GM08714 (cell line): ENCODE measurements around the gene NAAA.

Experiments
- H3K4me3 ChIP-seq: fragments of 200-500 bp; sonication (Bioruptor generic); 2 replicates; pipeline ENCODE4 v1.5.1; 2014; ENCODE audit warnings: mild to moderate bottlenecking, low read length, inconsistent platforms
- ZNF274 ChIP-seq: IDR thresholded peaks from 2 replicates; pipeline ENCODE4 v1.6.1; 2012; ENCODE audit warnings: mild to moderate bottlenecking, low read depth, low read length

NAAA gene

DNA sequence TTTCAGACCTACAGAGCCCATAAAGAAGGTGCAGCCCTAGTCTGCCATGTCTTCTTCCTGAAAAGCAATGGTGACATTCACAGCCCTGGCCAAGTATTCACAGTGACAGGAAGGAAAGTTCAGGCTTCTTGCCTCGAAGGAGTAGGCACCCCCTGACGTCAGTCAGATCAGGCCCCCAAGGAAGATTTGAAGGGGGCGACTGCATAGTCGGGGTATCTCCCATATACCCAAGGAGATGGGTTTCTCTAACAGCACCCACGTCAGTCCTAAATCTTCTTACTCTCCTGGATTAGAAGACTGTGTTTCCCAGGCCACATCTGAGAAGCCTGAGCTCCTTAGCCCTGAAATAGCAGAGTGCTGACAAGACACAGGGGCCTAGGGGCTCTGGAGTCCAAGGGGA lies 38.5 kb downstream of the NAAA start, which contains the start of gene PPEF2:
Gene PPEF2 (minus strand): TSS at position 101 of the 400 bp plus-strand sequence. CDS start 6,127 bp downstream, outside the sequence.
- no peak for TF ChIP-seq ZNF274
- no peak within 1 kb of the TSS for H3K4me3 ChIP-seq

DNA sequence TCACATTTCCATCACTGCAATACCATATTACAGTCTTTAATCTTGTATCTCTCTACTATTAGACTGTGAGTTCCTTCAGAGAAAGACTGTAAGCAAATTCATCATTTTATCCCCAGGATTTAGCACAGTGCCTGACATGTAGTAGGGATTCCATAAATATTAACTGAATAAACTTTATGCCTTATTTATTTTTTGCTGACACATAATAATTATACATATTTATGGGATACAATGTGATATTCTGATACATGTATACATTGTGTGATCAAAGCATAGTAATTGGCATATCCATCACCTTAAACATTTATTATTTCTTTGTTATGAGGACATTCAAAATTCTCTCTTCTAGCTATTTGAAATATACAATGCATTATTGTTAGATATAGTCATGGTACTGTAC lies 42.3 kb downstream of the NAAA start:
- H3K4me3 ChIP-seq, result no peak overlapping the region
- TF ChIP-seq ZNF274, result no peak

DNA sequence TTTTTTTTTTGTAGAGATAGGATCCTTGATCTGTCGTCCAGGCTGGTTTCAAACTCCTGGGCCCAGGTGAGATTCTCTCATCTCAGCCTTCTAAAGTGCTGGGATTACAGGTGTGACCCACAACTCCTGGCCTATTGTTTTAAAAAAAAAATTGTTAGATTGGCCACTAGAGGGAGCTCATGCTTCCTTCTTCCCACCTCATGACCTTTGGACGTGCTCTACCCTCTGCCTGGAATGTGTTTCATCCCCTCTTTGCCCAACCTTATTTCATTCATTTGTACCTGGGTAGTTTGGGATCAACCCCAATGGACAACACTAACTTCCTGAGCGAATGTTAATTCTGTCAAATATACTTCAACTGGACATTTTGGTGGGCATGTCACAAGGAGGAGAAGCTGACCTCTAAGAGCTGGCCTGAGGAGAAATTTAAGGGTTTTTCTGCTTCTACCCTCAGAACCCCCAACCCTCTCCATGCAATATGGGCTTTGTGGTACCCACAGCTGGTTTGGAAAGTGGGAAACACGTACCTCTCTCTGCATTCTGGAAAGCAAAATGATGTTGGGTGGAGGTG lies 45.0 kb downstream of the NAAA start:
- no peak overlapping the region for H3K4me3 ChIP-seq
- no peak for TF ChIP-seq ZNF274

- H3K4me3 ChIP-seq, result no peak overlapping the region
- no peak for TF ChIP-seq ZNF274
Measured at GRCh38 chr4:75892508-75892907, 48.3 kb downstream of the NAAA start.

GRCh38 chr4:75891611-75892010 lies 49.2 kb downstream of the NAAA start:
- no peak for TF ChIP-seq ZNF274

GRCh38 chr4:75889537-75890199 lies 51.1 kb downstream of the NAAA start:
- no peak for TF ChIP-seq ZNF274

More at GRCh38 chr4:75891611-75892010, 49.2 kb downstream of the NAAA start:
- no peak overlapping the region for H3K4me3 ChIP-seq

DNA sequence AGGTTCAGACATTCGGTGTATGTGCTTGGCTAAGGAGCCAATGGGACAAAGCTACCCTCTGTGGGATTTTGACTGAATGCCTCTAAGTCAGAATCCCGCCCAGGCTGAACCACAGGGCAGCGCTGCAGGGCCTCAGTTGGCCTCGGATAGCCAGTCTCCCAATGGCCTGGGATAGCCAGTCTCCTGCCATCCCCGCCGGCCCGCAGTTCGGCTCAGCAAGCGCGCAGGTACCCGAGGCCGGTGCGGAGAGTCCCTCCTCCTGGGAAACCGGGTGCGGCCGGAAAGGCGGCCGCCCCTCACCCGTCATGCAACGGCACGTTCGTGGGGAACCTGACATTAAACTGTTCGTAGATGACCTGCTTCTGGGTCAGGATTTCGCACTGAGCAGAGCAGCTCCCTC lies 54.7 kb downstream of the NAAA start:
- no peak for TF ChIP-seq ZNF274
- no peak overlapping the region for H3K4me3 ChIP-seq

More at GRCh38 chr4:75889537-75890199, 51.1 kb downstream of the NAAA start:
- H3K4me3 ChIP-seq, result no peak overlapping the region

DNA sequence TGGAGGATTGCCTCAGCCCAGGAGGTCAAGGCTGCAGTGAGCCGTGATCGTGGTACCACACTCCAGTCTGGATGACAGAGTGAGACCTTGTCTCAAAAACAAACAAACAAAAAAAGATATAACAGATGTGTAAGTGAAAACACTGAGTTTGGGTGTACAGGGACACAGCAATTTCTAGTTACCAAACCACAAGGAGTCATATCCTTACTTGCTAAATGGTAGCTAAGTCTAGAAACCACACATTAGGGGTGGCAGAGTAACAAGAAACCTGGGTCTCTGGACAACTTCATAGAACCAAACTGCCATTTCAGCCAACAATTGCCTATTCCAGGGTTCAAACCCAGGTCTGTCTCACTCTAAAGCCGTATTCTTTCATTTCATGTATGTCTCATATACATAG lies 59.3 kb downstream of the NAAA start:
- TF ChIP-seq ZNF274, result no peak
- no peak overlapping the region for H3K4me3 ChIP-seq

GRCh38 chr4:75880278-75880677 lies 60.5 kb downstream of the NAAA start:
- no peak overlapping the region for H3K4me3 ChIP-seq
- TF ChIP-seq ZNF274, result no peak

DNA sequence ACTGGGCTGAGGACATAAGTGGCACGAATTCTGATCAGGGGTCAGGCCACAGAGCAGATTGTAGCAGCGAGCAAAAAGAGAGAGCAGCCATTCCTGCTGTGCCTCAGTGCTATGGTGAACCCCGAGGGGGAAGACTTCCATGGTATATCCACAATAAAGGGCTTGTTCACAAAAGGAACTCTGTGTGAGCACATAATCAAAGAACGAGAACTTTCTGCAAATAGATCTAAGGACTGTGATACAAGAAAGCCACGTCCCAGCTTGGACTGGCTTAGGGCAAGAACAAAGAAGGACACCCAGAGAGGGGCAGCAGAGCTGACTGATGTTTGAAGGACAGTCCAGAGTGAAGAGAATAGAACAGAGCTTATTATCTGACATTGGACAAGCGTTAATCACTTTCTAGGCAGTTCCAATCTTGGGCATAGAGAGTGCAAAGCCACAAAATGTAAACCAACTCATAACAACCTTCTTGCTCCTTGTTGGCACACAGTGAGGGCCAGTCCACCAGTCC lies 62.5 kb downstream of the NAAA start:
- TF ChIP-seq ZNF274, result no peak
- no peak overlapping the region for H3K4me3 ChIP-seq

GRCh38 chr4:75876218-75876617 lies 64.6 kb downstream of the NAAA start:
- no peak for TF ChIP-seq ZNF274
- H3K4me3 ChIP-seq, result no peak overlapping the region

DNA sequence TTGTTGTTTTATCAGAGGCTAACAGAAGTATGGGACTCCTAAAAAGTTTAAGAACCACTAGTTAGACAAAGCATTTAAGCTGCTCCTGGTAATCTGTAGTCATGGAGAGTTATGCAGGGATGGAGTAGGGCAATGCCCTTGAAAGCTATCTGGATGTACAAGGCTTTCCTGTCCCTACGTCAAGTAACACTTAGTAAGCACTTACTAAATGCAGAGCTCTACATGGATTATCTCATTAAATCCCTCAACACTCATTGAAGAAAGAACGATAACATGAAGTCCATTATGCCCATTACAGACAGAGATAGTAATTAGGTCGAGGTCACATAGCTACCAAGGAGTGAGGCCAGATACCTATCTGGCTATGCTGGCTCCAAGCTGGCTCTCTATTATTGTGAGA lies 71.7 kb downstream of the NAAA start:
- H3K4me3 ChIP-seq, result no peak overlapping the region
- TF ChIP-seq ZNF274, result no peak

DNA sequence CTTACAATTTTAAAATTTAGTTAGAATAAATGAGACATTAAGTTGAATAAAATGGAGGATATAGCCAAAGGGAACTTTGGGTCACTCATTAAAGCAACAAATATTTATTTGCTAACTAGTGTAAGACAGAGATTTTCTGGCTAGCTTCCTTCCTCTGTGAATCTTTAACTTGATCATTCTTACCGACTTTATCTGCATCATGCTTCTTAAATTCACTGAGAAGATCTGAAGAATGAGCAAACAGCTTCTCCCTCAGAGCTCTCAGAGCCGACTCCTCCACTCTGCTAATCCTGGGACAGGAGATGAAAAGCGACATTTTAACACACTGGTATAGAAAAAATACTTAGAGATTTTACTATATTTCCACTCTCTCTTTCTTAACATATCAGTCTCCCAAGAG lies 73.7 kb downstream of the NAAA start:
- no peak overlapping the region for H3K4me3 ChIP-seq
- TF ChIP-seq ZNF274, result no peak
